ENCODE data around the gene SLC35F3.

SLC35F3 gene

GRCh38 chr1:233971753-233972152 lies 67.3 kb downstream of the SLC35F3 start:
- DNase-seq (ENCODE audit: low read depth in 1 of 2, low spot score in 1 of 2), result no peak

GRCh38 chr1:233972563-233972950 lies 68.1 kb downstream of the SLC35F3 start:
- DNase-seq (ENCODE audit: low read depth in 1 of 2, low spot score in 1 of 2), result no peak

GRCh38 chr1:233972951-233973635 lies 68.6 kb downstream of the SLC35F3 start:
- DNase-seq (ENCODE audit: low read depth in 1 of 2, low spot score in 1 of 2), result no peak

GRCh38 chr1:233975486-233975885 lies 71.0 kb downstream of the SLC35F3 start:
- DNase-seq (ENCODE audit: low read depth in 1 of 2, low spot score in 1 of 2), result no peak

GRCh38 chr1:233981042-233981675 lies 76.7 kb downstream of the SLC35F3 start:
- DNase-seq (ENCODE audit: low read depth in 1 of 2, low spot score in 1 of 2), result no peak

- no peak for DNase-seq (ENCODE audit: low read depth in 1 of 2, low spot score in 1 of 2)
Measured at GRCh38 chr1:233982827-233983518, 78.5 kb downstream of the SLC35F3 start.

GRCh38 chr1:233983811-233984210 lies 79.3 kb downstream of the SLC35F3 start:
- DNase-seq (ENCODE audit: low read depth in 1 of 2, low spot score in 1 of 2), result no peak

GRCh38 chr1:233988963-233989696 lies 84.7 kb downstream of the SLC35F3 start:
- DNase-seq (ENCODE audit: low read depth in 1 of 2, low spot score in 1 of 2), result no peak

GRCh38 chr1:233990486-233990885 lies 86.0 kb downstream of the SLC35F3 start:
- DNase-seq (ENCODE audit: low read depth in 1 of 2, low spot score in 1 of 2), result no peak

- no peak for DNase-seq (ENCODE audit: low read depth in 1 of 2, low spot score in 1 of 2)
Measured at GRCh38 chr1:233993651-233994050, 89.2 kb downstream of the SLC35F3 start.

- no peak for DNase-seq (ENCODE audit: low read depth in 1 of 2, low spot score in 1 of 2)
Measured at GRCh38 chr1:233994112-233994511, 89.6 kb downstream of the SLC35F3 start.

GRCh38 chr1:233998456-233998855 lies 94.0 kb downstream of the SLC35F3 start:
- no peak for DNase-seq (ENCODE audit: low read depth in 1 of 2, low spot score in 1 of 2)

- DNase-seq (ENCODE audit: low read depth in 1 of 2, low spot score in 1 of 2), result no peak
Measured at GRCh38 chr1:233998891-233999290, 94.4 kb downstream of the SLC35F3 start.

GRCh38 chr1:234000557-234001041 lies 96.1 kb downstream of the SLC35F3 start:
- no peak for DNase-seq (ENCODE audit: low read depth in 1 of 2, low spot score in 1 of 2)

GRCh38 chr1:234001817-234002216 lies 97.3 kb downstream of the SLC35F3 start:
- DNase-seq (ENCODE audit: low read depth in 1 of 2, low spot score in 1 of 2), result no peak

GRCh38 chr1:234004591-234004990 lies 100.1 kb downstream of the SLC35F3 start:
- no peak for DNase-seq (ENCODE audit: low read depth in 1 of 2, low spot score in 1 of 2)

- no peak for DNase-seq (ENCODE audit: low read depth in 1 of 2, low spot score in 1 of 2)
Measured at GRCh38 chr1:234007684-234008083, 103.2 kb downstream of the SLC35F3 start.

GRCh38 chr1:234008591-234008990 lies 104.1 kb downstream of the SLC35F3 start:
- no peak for DNase-seq (ENCODE audit: low read depth in 1 of 2, low spot score in 1 of 2)

GRCh38 chr1:234009668-234010067 lies 105.2 kb downstream of the SLC35F3 start:
- DNase-seq (ENCODE audit: low read depth in 1 of 2, low spot score in 1 of 2), result no peak

GRCh38 chr1:234014208-234014607 lies 109.7 kb downstream of the SLC35F3 start:
- DNase-seq (ENCODE audit: low read depth in 1 of 2, low spot score in 1 of 2), result no peak

GRCh38 chr1:234018816-234019215 lies 114.3 kb downstream of the SLC35F3 start:
- no peak for DNase-seq (ENCODE audit: low read depth in 1 of 2, low spot score in 1 of 2)

Data from activated T-helper 1 cell treated with anti-CD3 and anti-CD28 coated beads, Interleukin-2, amount 50 U/mL, for 16 hours (primary cell).